ENCODE results near the gene ZNF576. TPM values are rescaled to one million over a fixed set of nuclear protein-coding genes. Genes with fewer than 3 reads are reported as not detected.
A peak's percentile ranks its signal among the peaks of the same experiment; 100 is the strongest.

Gene ZNF576
- total and polyA plus RNA-seq, 2 of the 13 experiments (the other 11 are each of a cell fraction or from before 2014, with no cell fraction given): 7.2 to 9.6 TPM

- TF ChIP-seq ZNF143 (CRISPR knock-in tag; IDR thresholded peaks at IDR 0.05): no peak
- no peak for TF ChIP-seq ZFP37 (CRISPR knock-in tag; IDR thresholded peaks at IDR 0.05; ENCODE audit: borderline replicate concordance)
- peak; percentile 70; the same call in 1 of the 2 replicates for TF ChIP-seq MAZ (IDR thresholded peaks at IDR 0.05; ENCODE audit: borderline replicate concordance, low read depth, low read length)
- TF ChIP-seq MAZ (CRISPR knock-in tag; IDR thresholded peaks at IDR 0.05; ENCODE audit: low read depth): peak; percentile 37; the same call in 1 of the 2 replicates
- TF ChIP-seq AHR (CRISPR knock-in tag; IDR thresholded peaks at IDR 0.05): no peak
- TF ChIP-seq ZNF446 (CRISPR knock-in tag; IDR thresholded peaks at IDR 0.05): no peak
- no peak for TF ChIP-seq ZNF337 (CRISPR knock-in tag; IDR thresholded peaks at IDR 0.05; ENCODE audit: borderline replicate concordance, low read depth)
- 0 out of 2 replicates have a peak, but pooled peaks have one; percentile 19 for TF ChIP-seq ZSCAN25 (CRISPR knock-in tag; IDR thresholded peaks at IDR 0.05)
- no peak for TF ChIP-seq ZNF614 (CRISPR knock-in tag; IDR thresholded peaks at IDR 0.05; ENCODE audit: borderline replicate concordance)
- TF ChIP-seq CERS6 (CRISPR knock-in tag; IDR thresholded peaks at IDR 0.05): no peak
- TF ChIP-seq SNAPC2 (CRISPR knock-in tag; IDR thresholded peaks at IDR 0.05): peak; percentile 57; the same call in 1 of the 2 replicates
- no peak for TF ChIP-seq ZSCAN21 (CRISPR knock-in tag; IDR thresholded peaks at IDR 0.05; ENCODE audit: borderline replicate concordance)
- TF ChIP-seq NONO (IDR thresholded peaks at IDR 0.05): no peak
- peak; percentile 63; the same call in 1 of the 2 replicates for TF ChIP-seq NONO (CRISPR knock-in tag; conservative IDR thresholded peaks at IDR 0.05)
- no peak for TF ChIP-seq DDIT3 (CRISPR knock-in tag; IDR thresholded peaks at IDR 0.05)
- TF ChIP-seq PBX3 (CRISPR knock-in tag; IDR thresholded peaks at IDR 0.05; ENCODE audit: borderline replicate concordance): no peak
- no peak for TF ChIP-seq ZNF639 (CRISPR knock-in tag; conservative IDR thresholded peaks at IDR 0.05)
- no peak for TF ChIP-seq NAIF1 (CRISPR knock-in tag; IDR thresholded peaks at IDR 0.05; ENCODE audit: borderline replicate concordance)
- no peak for TF ChIP-seq RBFOX2 (IDR thresholded peaks at IDR 0.05; ENCODE audit: low read depth, low read length)
- no peak for TF ChIP-seq SMYD3 (CRISPR knock-in tag; IDR thresholded peaks at IDR 0.05)
- TF ChIP-seq IRF1 (CRISPR knock-in tag; IDR thresholded peaks at IDR 0.05; ENCODE audit: low read depth): no peak
- TF ChIP-seq STAG1 (CRISPR knock-in tag; IDR thresholded peaks at IDR 0.05): no peak
- TF ChIP-seq ATAD3A (CRISPR knock-in tag; IDR thresholded peaks at IDR 0.05): no peak
- no peak for TF ChIP-seq IRF2 (CRISPR knock-in tag; IDR thresholded peaks at IDR 0.05)
These were observed 38.6 kb downstream of the ZNF576 start (continued) for GRCh38 chr19:43634872-43635560.
